LoVo (cell line): ENCODE measurements around the gene MCRS1.
"Not testable (repeated sequence)": the region's sequence is repeated elsewhere in the genome, so short reads cannot be mapped to it uniquely, and the experiment has no call there.

Experiments
- DNase-seq: peaks from one replicate; pipeline ENCODE4 v3.0.0-alpha.2; 2016; ENCODE audit warnings: low spot score

The MCRS1 gene

GRCh38 chr12:49567611-49568441 is at the start of gene MCRS1:
MCRS1 (minus strand) TSS chr12:49568142; CDS start chr12:49566731, 1,411 bp downstream.
- DNase-seq: peak; percentile 98

- no peak for DNase-seq
Measured at GRCh38 chr12:49616533-49617219, 48.7 kb upstream of the MCRS1 start.

- peak; percentile 16 for DNase-seq
Measured at GRCh38 chr12:49615725-49616124, 47.8 kb upstream of the MCRS1 start.

GRCh38 chr12:49612210-49612609 is 44.3 kb upstream of the MCRS1 start:
- no peak for DNase-seq

GRCh38 chr12:49610785-49611184 is 42.8 kb upstream of the MCRS1 start:
- DNase-seq: not testable (repeated sequence)

GRCh38 chr12:49609875-49610154 is 41.9 kb upstream of the MCRS1 start:
- no peak for DNase-seq

- no peak for DNase-seq
Measured at GRCh38 chr12:49609059-49609874, 41.3 kb upstream of the MCRS1 start.

GRCh38 chr12:49605539-49605938 is 37.6 kb upstream of the MCRS1 start, which contains the start of gene FAM186B:
FAM186B (minus strand) TSS chr12:49605639; CDS start chr12:49605477, 162 bp downstream.
- not testable (repeated sequence) for DNase-seq

GRCh38 chr12:49604856-49605255 is 36.9 kb upstream of the MCRS1 start:
- DNase-seq: no peak

GRCh38 chr12:49603721-49604120 is 35.8 kb upstream of the MCRS1 start:
- DNase-seq: no peak

GRCh38 chr12:49599961-49600360 is 32.0 kb upstream of the MCRS1 start:
- no peak for DNase-seq

GRCh38 chr12:49598527-49598926 is 30.6 kb upstream of the MCRS1 start:
- DNase-seq: no peak

- no peak for DNase-seq
Measured at GRCh38 chr12:49588721-49589516, 21.0 kb upstream of the MCRS1 start.

GRCh38 chr12:49588281-49588680 is 20.3 kb upstream of the MCRS1 start:
- DNase-seq: no peak

GRCh38 chr12:49587174-49587908 is 19.4 kb upstream of the MCRS1 start:
- DNase-seq: no peak

- no peak for DNase-seq
Measured at GRCh38 chr12:49585477-49586459, 17.8 kb upstream of the MCRS1 start.

GRCh38 chr12:49584591-49584990 is 16.6 kb upstream of the MCRS1 start:
- DNase-seq: no peak

- no peak for DNase-seq
Measured at GRCh38 chr12:49583366-49584094, 15.6 kb upstream of the MCRS1 start.

- no peak for DNase-seq
Measured at GRCh38 chr12:49582850-49583249, 14.9 kb upstream of the MCRS1 start.
